ENCODE results near the gene FAM186B.

Gene FAM186B

GRCh38 chr12:49537752-49538509 is 67.5 kb downstream of the FAM186B start:
- DNase-seq (ENCODE audit: low read depth in 2 of 2) = no peak
